Activated T-cell treated with anti-CD3 and anti-CD28 coated beads, Interleukin-2, amount 50 U/mL, for 24 hours (primary cell): Measurements from ENCODE around the gene EYS.

Experiments
- DNase-seq: peaks from one replicate; pipeline ENCODE4 v3.0.0-alpha.2; 2020
- H3K27ac Mint-ChIP-seq: 2 replicates; pipeline ENCODE4 v1.8.0; 2020; ENCODE audit warnings: mild to moderate bottlenecking, mixed read lengths
- H3K27me3 Mint-ChIP-seq: 2 replicates; pipeline ENCODE4 v1.8.0; 2020; ENCODE audit warnings: mixed read lengths
- H3K36me3 Mint-ChIP-seq: 2 replicates; pipeline ENCODE4 v1.8.0; 2020; ENCODE audit warnings: low read depth, mixed read lengths
- H3K4me1 Mint-ChIP-seq: 2 replicates; pipeline ENCODE4 v1.8.0; 2020; ENCODE audit warnings: low read depth, mixed read lengths
- H3K4me3 Mint-ChIP-seq: 2 replicates; pipeline ENCODE4 v1.8.0; 2020; ENCODE audit warnings: mild to moderate bottlenecking, moderate library complexity, mixed read lengths
- H3K9me3 Mint-ChIP-seq: 2 replicates; pipeline ENCODE4 v1.8.0; 2020; ENCODE audit warnings: mixed read lengths

Gene EYS

GRCh38 chr6:64847396-64847795 is 859.6 kb downstream of the EYS start:
- no peak overlapping the region for H3K4me3 Mint-ChIP-seq
- H3K9me3 Mint-ChIP-seq = peaks cover 6% of the 10 kb centered on the region
- H3K27ac Mint-ChIP-seq = no peak overlapping the region
- no peaks in the 10 kb centered on the region for H3K27me3 Mint-ChIP-seq
- no peaks in the 10 kb centered on the region for H3K36me3 Mint-ChIP-seq
- no peak for DNase-seq
- H3K4me1 Mint-ChIP-seq = no peaks in the 10 kb centered on the region

GRCh38 chr6:64838726-64839125 is 868.3 kb downstream of the EYS start:
- Mint-ChIP-seq H3K36me3 (no peaks in the 10 kb centered on the region), H3K4me1 (no peaks in the 10 kb centered on the region), H3K4me3 (no peak overlapping the region), H3K27me3 (no peaks in the 10 kb centered on the region), H3K9me3 (peaks cover 10% of the 10 kb centered on the region), H3K27ac (no peak overlapping the region)
- DNase-seq = no peak

- DNase-seq = no peak
- H3K27me3 Mint-ChIP-seq = no peaks in the 10 kb centered on the region
Measured at GRCh38 chr6:64831680-64832079, 875.3 kb downstream of the EYS start.

GRCh38 chr6:64817525-64817924 is 889.5 kb downstream of the EYS start:
- Mint-ChIP-seq H3K9me3 (peaks cover 4% of the 10 kb centered on the region), H3K27me3 (no peaks in the 10 kb centered on the region), H3K36me3 (no peaks in the 10 kb centered on the region), H3K4me3 (no peak overlapping the region), H3K4me1 (no peaks in the 10 kb centered on the region), H3K27ac (no peak overlapping the region)
- no peak for DNase-seq

More at GRCh38 chr6:64831680-64832079, 875.3 kb downstream of the EYS start:
- Mint-ChIP-seq H3K4me3 (no peak overlapping the region), H3K27ac (no peak overlapping the region), H3K9me3 (peaks cover 2% of the 10 kb centered on the region), H3K36me3 (no peaks in the 10 kb centered on the region), H3K4me1 (no peaks in the 10 kb centered on the region)

- DNase-seq = no peak
- Mint-ChIP-seq H3K4me1 (no peaks in the 10 kb centered on the region), H3K36me3 (no peaks in the 10 kb centered on the region), H3K27ac (no peak overlapping the region), H3K9me3 (no peaks in the 10 kb centered on the region), H3K27me3 (no peaks in the 10 kb centered on the region), H3K4me3 (no peak overlapping the region)
Measured at GRCh38 chr6:64815718-64816117, 891.3 kb downstream of the EYS start.

GRCh38 chr6:64812138-64812537 is 894.9 kb downstream of the EYS start:
- H3K9me3 Mint-ChIP-seq = no peaks in the 10 kb centered on the region
- no peak overlapping the region for H3K4me3 Mint-ChIP-seq
- DNase-seq = no peak
- H3K4me1 Mint-ChIP-seq = no peaks in the 10 kb centered on the region
- no peaks in the 10 kb centered on the region for H3K27me3 Mint-ChIP-seq
- no peak overlapping the region for H3K27ac Mint-ChIP-seq
- no peaks in the 10 kb centered on the region for H3K36me3 Mint-ChIP-seq

- H3K27ac Mint-ChIP-seq = no peak overlapping the region
- no peaks in the 10 kb centered on the region for H3K4me1 Mint-ChIP-seq
- DNase-seq = no peak
- H3K4me3 Mint-ChIP-seq = no peak overlapping the region
- H3K27me3 Mint-ChIP-seq = no peaks in the 10 kb centered on the region
- H3K36me3 Mint-ChIP-seq = no peaks in the 10 kb centered on the region
- H3K9me3 Mint-ChIP-seq = no peaks in the 10 kb centered on the region
Measured at GRCh38 chr6:64811119-64811518, 895.9 kb downstream of the EYS start.

GRCh38 chr6:64807785-64808184 is 899.2 kb downstream of the EYS start:
- DNase-seq = no peak
- Mint-ChIP-seq H3K9me3 (no peaks in the 10 kb centered on the region), H3K27ac (no peak overlapping the region), H3K36me3 (no peaks in the 10 kb centered on the region), H3K4me3 (no peak overlapping the region), H3K4me1 (no peaks in the 10 kb centered on the region), H3K27me3 (no peaks in the 10 kb centered on the region)

- Mint-ChIP-seq H3K27me3 (no peaks in the 10 kb centered on the region), H3K27ac (no peak overlapping the region), H3K4me3 (no peak overlapping the region)
Measured at GRCh38 chr6:64803470-64804166, 903.4 kb downstream of the EYS start.

GRCh38 chr6:64792534-64792933 is 914.5 kb downstream of the EYS start:
- Mint-ChIP-seq H3K36me3 (no peaks in the 10 kb centered on the region), H3K9me3 (peaks cover 4% of the 10 kb centered on the region), H3K27ac (no peak overlapping the region), H3K4me1 (no peaks in the 10 kb centered on the region), H3K4me3 (no peak overlapping the region), H3K27me3 (no peaks in the 10 kb centered on the region)
- DNase-seq = no peak

More at GRCh38 chr6:64803470-64804166, 903.4 kb downstream of the EYS start:
- Mint-ChIP-seq H3K36me3 (no peaks in the 10 kb centered on the region), H3K9me3 (peaks cover 6% of the 10 kb centered on the region), H3K4me1 (no peaks in the 10 kb centered on the region)
- DNase-seq = no peak

GRCh38 chr6:64789476-64789875 is 917.5 kb downstream of the EYS start:
- no peak overlapping the region for H3K27ac Mint-ChIP-seq
- no peak for DNase-seq
- no peaks in the 10 kb centered on the region for H3K4me1 Mint-ChIP-seq
- no peak overlapping the region for H3K4me3 Mint-ChIP-seq
- H3K36me3 Mint-ChIP-seq = no peaks in the 10 kb centered on the region
- no peaks in the 10 kb centered on the region for H3K27me3 Mint-ChIP-seq
- peaks cover 2% of the 10 kb centered on the region for H3K9me3 Mint-ChIP-seq

GRCh38 chr6:64786736-64787135 is 920.3 kb downstream of the EYS start:
- Mint-ChIP-seq H3K27ac (no peak overlapping the region), H3K4me1 (no peaks in the 10 kb centered on the region), H3K36me3 (no peaks in the 10 kb centered on the region), H3K4me3 (no peak overlapping the region), H3K9me3 (peaks cover 4% of the 10 kb centered on the region), H3K27me3 (no peaks in the 10 kb centered on the region)
- no peak for DNase-seq

GRCh38 chr6:64782877-64783276 is 924.1 kb downstream of the EYS start:
- Mint-ChIP-seq H3K36me3 (no peaks in the 10 kb centered on the region), H3K27me3 (no peaks in the 10 kb centered on the region), H3K4me1 (no peaks in the 10 kb centered on the region), H3K9me3 (peaks cover 5% of the 10 kb centered on the region), H3K27ac (no peak overlapping the region), H3K4me3 (no peak overlapping the region)
- DNase-seq = no peak

GRCh38 chr6:64777941-64778785 is 928.9 kb downstream of the EYS start:
- no peaks in the 10 kb centered on the region for H3K36me3 Mint-ChIP-seq
- H3K9me3 Mint-ChIP-seq = peaks cover 16% of the 10 kb centered on the region
- no peaks in the 10 kb centered on the region for H3K4me1 Mint-ChIP-seq
- no peak overlapping the region for H3K4me3 Mint-ChIP-seq
- DNase-seq = no peak
- no peaks in the 10 kb centered on the region for H3K27me3 Mint-ChIP-seq
- H3K27ac Mint-ChIP-seq = no peak overlapping the region

GRCh38 chr6:64776359-64776758 is 930.7 kb downstream of the EYS start:
- no peaks in the 10 kb centered on the region for H3K27me3 Mint-ChIP-seq
- no peaks in the 10 kb centered on the region for H3K4me1 Mint-ChIP-seq
- no peak for DNase-seq
- H3K36me3 Mint-ChIP-seq = no peaks in the 10 kb centered on the region
- no peak overlapping the region for H3K4me3 Mint-ChIP-seq
- H3K27ac Mint-ChIP-seq = no peak overlapping the region
- H3K9me3 Mint-ChIP-seq = peaks cover 20% of the 10 kb centered on the region
